Neural progenitor cell (in vitro differentiated cells): Measurements from ENCODE around the gene OGDHL. TPM values are rescaled to one million over a fixed set of nuclear protein-coding genes. Genes with fewer than 3 reads are reported as not detected.
A peak's percentile ranks its signal among the peaks of the same experiment; 100 is the strongest.

Experiments used
- DNase-seq: peaks from one replicate; pipeline ENCODE4 v3.0.0-alpha.2; 2016; ENCODE audit warnings: low spot score
- H2AFZ ChIP-seq: fragments of 200-600 bp; sonication (generic); replicated peaks from 2 replicates; pipeline ENCODE4 v1.6.1; 2016; ENCODE audit warnings: antibody characterized with exemption
- H3F3A ChIP-seq: fragments of 200-600 bp; sonication (generic); 2 replicates; pipeline ENCODE4 v1.6.1; 2016; ENCODE audit warnings: antibody characterized with exemption, low read depth
- H3K27ac ChIP-seq: fragments of 200-600 bp; sonication (generic); 2 replicates; pipeline ENCODE4 v1.5.1; 2016; ENCODE audit warnings: mild to moderate bottlenecking
- H3K27me3 ChIP-seq: fragments of 200-600 bp; sonication (generic); 2 replicates; pipeline ENCODE4 v1.6.1; 2016; ENCODE audit warnings: mild to moderate bottlenecking, moderate library complexity
- H3K36me3 ChIP-seq: fragments of 200-600 bp; sonication (generic); 2 replicates; pipeline ENCODE4 v1.5.1; 2016
- H3K4me1 ChIP-seq: fragments of 200-600 bp; sonication (generic); 2 replicates; pipeline ENCODE4 v1.6.1; 2016; ENCODE audit warnings: mixed run types
- H3K4me2 ChIP-seq: fragments of 200-600 bp; sonication (generic); 2 replicates; pipeline ENCODE4 v1.6.1; 2016
- H3K4me3 ChIP-seq: fragments of 200-600 bp; sonication (generic); 2 replicates; pipeline ENCODE4 v1.5.1; 2016
- H3K79me2 ChIP-seq: fragments of 200-600 bp; sonication (generic); 2 replicates; pipeline ENCODE4 v1.6.1; 2016; ENCODE audit warnings: low read depth
- H3K9ac ChIP-seq: fragments of 200-600 bp; sonication (generic); 2 replicates; pipeline ENCODE4 v1.6.1; 2016
- H3K9me3 ChIP-seq: fragments of 200-600 bp; sonication (generic); 2 replicates; pipeline ENCODE4 v1.5.1; 2016; ENCODE audit warnings: low read depth
- H4K20me1 ChIP-seq: fragments of 200-600 bp; sonication (generic); 2 replicates; pipeline ENCODE4 v1.6.1; 2016; ENCODE audit warnings: low read depth
- H3K27ac Mint-ChIP-seq: 3 replicates; pipeline ENCODE4 v1.8.0; 2021; ENCODE audit warnings: mixed read lengths
- H3K27me3 Mint-ChIP-seq: 2 replicates; pipeline ENCODE4 v1.8.0; 2022; ENCODE audit warnings: low read depth, mild to moderate bottlenecking, inconsistent platforms, moderate library complexity, mixed read lengths; ENCODE audit not compliant: insufficient read depth
- H3K36me3 Mint-ChIP-seq: 3 replicates; pipeline ENCODE4 v1.8.0; 2021; ENCODE audit warnings: mixed read lengths
- H3K4me1 Mint-ChIP-seq: 3 replicates; pipeline ENCODE4 v1.8.0; 2021; ENCODE audit warnings: mixed read lengths
- H3K4me3 Mint-ChIP-seq: 3 replicates; pipeline ENCODE4 v1.8.0; 2021; ENCODE audit warnings: mild to moderate bottlenecking, moderate library complexity, mixed read lengths
- H3K9me3 Mint-ChIP-seq: 3 replicates; pipeline ENCODE4 v1.8.0; 2020; ENCODE audit warnings: mixed read lengths
- CTCF ChIP-seq: fragments of 200-600 bp; sonication (generic); IDR thresholded peaks from 2 replicates; pipeline ENCODE4 v1.5.1; 2017; ENCODE audit warnings: antibody characterized with exemption, mild to moderate bottlenecking
- EZH2 ChIP-seq: fragments of 200-600 bp; sonication (generic); IDR thresholded peaks from 2 replicates; pipeline ENCODE4 v1.6.1; 2017; ENCODE audit warnings: antibody characterized with exemption, mild to moderate bottlenecking, moderate library complexity
- EZH2phosphoT487 ChIP-seq: fragments of 200-600 bp; sonication (generic); IDR thresholded peaks from 2 replicates; pipeline ENCODE4 v1.6.1; 2017; ENCODE audit warnings: antibody characterized with exemption
- total RNA-seq: library from RNA; depleted of rRNA; stranded (reverse); fragments of >200 nt; gene quantifications from 2 replicates; pipeline ENCODE4 v1.2.3, GENCODE V29; 2015; ENCODE audit warnings: low replicate concordance

OGDHL gene
- total RNA-seq, 1 donor from 2014 or later, result 0.34 TPM

GRCh38 chr10:49747303-49747646, 14.8 kb downstream of the OGDHL start:
- no peaks in the 10 kb centered on the region for H3K36me3 ChIP-seq
- H3K27ac ChIP-seq, result no peak overlapping the region
- H3K27me3 ChIP-seq, result no peaks in the 10 kb centered on the region
- no peak overlapping the region for H2AFZ ChIP-seq
- no peaks in the 10 kb centered on the region for H3K9me3 ChIP-seq
- no peaks in the 10 kb centered on the region for H4K20me1 ChIP-seq
- TF ChIP-seq EZH2phosphoT487 (no peak), EZH2 (no peak), CTCF (no peak)
- no peaks in the 10 kb centered on the region for H3K4me1 ChIP-seq
- H3K27me3 Mint-ChIP-seq, result peaks cover 2% of the 10 kb centered on the region
- H3K4me3 Mint-ChIP-seq, result no peak overlapping the region
- H3K27ac Mint-ChIP-seq, result no peak overlapping the region
- no peak overlapping the region for H3K4me2 ChIP-seq
- H3K9me3 Mint-ChIP-seq, result no peaks in the 10 kb centered on the region
- H3K79me2 ChIP-seq, result no peaks in the 10 kb centered on the region
- no peak overlapping the region for H3K4me3 ChIP-seq
- H3F3A ChIP-seq, result no peaks in the 10 kb centered on the region
- H3K9ac ChIP-seq, result no peak overlapping the region
- H3K36me3 Mint-ChIP-seq, result no peaks in the 10 kb centered on the region
- no peak for DNase-seq
- peaks cover 10% of the 10 kb centered on the region for H3K4me1 Mint-ChIP-seq

GRCh38 chr10:49746626-49747302, 15.4 kb downstream of the OGDHL start:
- Mint-ChIP-seq H3K4me3 (no peak overlapping the region), H3K27ac (no peak overlapping the region), H3K9me3 (no peaks in the 10 kb centered on the region), H3K27me3 (peaks cover 2% of the 10 kb centered on the region), H3K36me3 (no peaks in the 10 kb centered on the region), H3K4me1 (peaks cover 10% of the 10 kb centered on the region)
- no peak overlapping the region for H3K9ac ChIP-seq
- no peaks in the 10 kb centered on the region for H3K36me3 ChIP-seq
- H3F3A ChIP-seq, result no peaks in the 10 kb centered on the region
- H4K20me1 ChIP-seq, result no peaks in the 10 kb centered on the region
- no peak overlapping the region for H3K27ac ChIP-seq
- no peaks in the 10 kb centered on the region for H3K27me3 ChIP-seq
- H3K4me3 ChIP-seq, result no peak overlapping the region
- H3K4me1 ChIP-seq, result no peaks in the 10 kb centered on the region
- H3K9me3 ChIP-seq, result no peaks in the 10 kb centered on the region
- H2AFZ ChIP-seq, result no peak overlapping the region
- TF ChIP-seq CTCF (no peak), EZH2 (no peak), EZH2phosphoT487 (no peak)
- H3K79me2 ChIP-seq, result no peaks in the 10 kb centered on the region
- no peak overlapping the region for H3K4me2 ChIP-seq
- no peak for DNase-seq

- Histone ChIP-seq H3K27me3 (no peaks in the 10 kb centered on the region), H3K4me3 (no peak overlapping the region), H3K79me2 (no peaks in the 10 kb centered on the region), H3K27ac (no peak overlapping the region), H3F3A (no peaks in the 10 kb centered on the region), H3K4me1 (no peaks in the 10 kb centered on the region), H2AFZ (no peak overlapping the region), H4K20me1 (no peaks in the 10 kb centered on the region), H3K36me3 (no peaks in the 10 kb centered on the region), H3K9me3 (no peaks in the 10 kb centered on the region), H3K9ac (no peak overlapping the region), H3K4me2 (no peak overlapping the region)
- Mint-ChIP-seq H3K27ac (peak overlapping the region; percentile 39), H3K27me3 (no peaks in the 10 kb centered on the region), H3K9me3 (no peaks in the 10 kb centered on the region), H3K4me3 (no peak overlapping the region), H3K4me1 (peaks cover 10% of the 10 kb centered on the region), H3K36me3 (no peaks in the 10 kb centered on the region)
- no peak for DNase-seq
- TF ChIP-seq EZH2phosphoT487 (no peak), CTCF (no peak), EZH2 (no peak)
Measured at GRCh38 chr10:49745756-49746155, 16.4 kb downstream of the OGDHL start.
